GM21515 (cell line): Measurements from ENCODE around the gene ARMH3.

Experiments used
- ATAC-seq: cut with Tn5 transposase; IDR thresholded peaks from one replicate; pipeline ENCODE4 v1.9.1; 2021; ENCODE audit not compliant: unreplicated experiment

Gene ARMH3

GRCh38 chr10:101838416-101838970 lies 217.5 kb downstream of the ARMH3 start:
- no peak for ATAC-seq

GRCh38 chr10:101837748-101838147 lies 218.2 kb downstream of the ARMH3 start:
- ATAC-seq = no peak

GRCh38 chr10:101835362-101835761 lies 220.6 kb downstream of the ARMH3 start:
- no peak for ATAC-seq

- no peak for ATAC-seq
Measured at GRCh38 chr10:101834341-101834740, 221.6 kb downstream of the ARMH3 start.

- ATAC-seq = no peak
Measured at GRCh38 chr10:101833466-101833865, 222.5 kb downstream of the ARMH3 start.

- ATAC-seq = no peak
Measured at GRCh38 chr10:101832325-101832771, 223.6 kb downstream of the ARMH3 start.

GRCh38 chr10:101831169-101831811 lies 224.7 kb downstream of the ARMH3 start:
- peak; percentile 1 for ATAC-seq

- peak; percentile 52 for ATAC-seq
Measured at GRCh38 chr10:101830322-101831168, 225.4 kb downstream of the ARMH3 start.

- peak; percentile 24 for ATAC-seq
Measured at GRCh38 chr10:101829561-101830315, 226.2 kb downstream of the ARMH3 start.

- ATAC-seq = no peak
Measured at GRCh38 chr10:101828766-101829551, 227.0 kb downstream of the ARMH3 start.

GRCh38 chr10:101827919-101828600 lies 227.9 kb downstream of the ARMH3 start:
- ATAC-seq = no peak

- no peak for ATAC-seq
Measured at GRCh38 chr10:101826852-101827434, 229.0 kb downstream of the ARMH3 start.

- ATAC-seq = no peak
Measured at GRCh38 chr10:101824736-101825135, 231.2 kb downstream of the ARMH3 start.

- peak; percentile 27 for ATAC-seq
Measured at GRCh38 chr10:101818872-101819633, 236.9 kb downstream of the ARMH3 start.

- ATAC-seq = peak; percentile 77
Measured at GRCh38 chr10:101818119-101818871, 237.7 kb downstream of the ARMH3 start, which contains the start of gene OGA. Gene OGA (minus strand): TSS chr10:101818444. CDS start chr10:101818022, 422 bp downstream.

- ATAC-seq = peak; percentile 12
Measured at GRCh38 chr10:101817337-101818118, 238.4 kb downstream of the ARMH3 start.

- no peak for ATAC-seq
Measured at GRCh38 chr10:101816913-101817336, 239.0 kb downstream of the ARMH3 start.
